Astrocyte of the spinal cord (primary cell): Measurements from ENCODE around the gene ANAPC13.

Source experiments
- DNase-seq: peaks from one replicate; pipeline ENCODE4 v3.0.0; 2011; ENCODE audit warnings: low read depth, low spot score
- H3K4me3 ChIP-seq: 2 replicates; pipeline ENCODE4 v1.5.1; 2011; ENCODE audit warnings: low read depth, mild to moderate bottlenecking, low read length, moderate library complexity
- CTCF ChIP-seq: IDR thresholded peaks from 2 replicates; pipeline ENCODE4 v1.5.1; 2012; ENCODE audit warnings: low read depth, mild to moderate bottlenecking, low read length, inconsistent platforms
- in situ Hi-C: cut with HindIII; loops from 2 replicates; pipeline ENCODE4 v1.10.0; 2017; ENCODE audit warnings: low sequenced_read_pairs

Gene ANAPC13

GRCh38 chr3:134485075-134485717, 589 bp downstream of the ANAPC13 start:
- TF ChIP-seq CTCF = no peak
- in situ Hi-C loops = no loop called here
- DNase-seq = no peak
- H3K4me3 ChIP-seq = peak overlapping the region; percentile 66

- H3K4me3 ChIP-seq = no peak overlapping the region
- no peak for TF ChIP-seq CTCF
- peak; percentile 86 for DNase-seq
Observed at GRCh38 chr3:134483195-134483900, 2.4 kb downstream of the ANAPC13 start.

GRCh38 chr3:134482622-134483021, 3.2 kb downstream of the ANAPC13 start:
- no peak for TF ChIP-seq CTCF
- in situ Hi-C loops = no loop called here
- no peak overlapping the region for H3K4me3 ChIP-seq
- DNase-seq = no peak

More at GRCh38 chr3:134483195-134483900, 2.4 kb downstream of the ANAPC13 start:
- in situ Hi-C loops = no loop called here

- DNase-seq = no peak
- no peak overlapping the region for H3K4me3 ChIP-seq
- no peak for TF ChIP-seq CTCF
- in situ Hi-C loops = no loop called here
Observed at GRCh38 chr3:134481166-134481565, 4.6 kb downstream of the ANAPC13 start.

- no peak overlapping the region for H3K4me3 ChIP-seq
- no peak for DNase-seq
- no peak for TF ChIP-seq CTCF
- in situ Hi-C loops = no loop called here
Observed at GRCh38 chr3:134480546-134480945, 5.2 kb downstream of the ANAPC13 start.

GRCh38 chr3:134477938-134478337, 7.8 kb downstream of the ANAPC13 start:
- in situ Hi-C loops = no loop called here
- no peak overlapping the region for H3K4me3 ChIP-seq
- DNase-seq = no peak
- TF ChIP-seq CTCF = no peak
